GM18498 (cell line): ENCODE results near the gene MC3R.
A peak's percentile ranks its signal among the peaks of the same experiment; 100 is the strongest.
"Not testable (repeated sequence)": the region's sequence is repeated elsewhere in the genome, so short reads cannot be mapped to it uniquely, and the experiment has no call there.

Experiments
- ATAC-seq: cut with Tn5 transposase; IDR thresholded peaks from one replicate; pipeline ENCODE4 v1.9.1; 2021; ENCODE audit warnings: mild to moderate bottlenecking, moderate library complexity; ENCODE audit not compliant: unreplicated experiment

Gene MC3R

DNA sequence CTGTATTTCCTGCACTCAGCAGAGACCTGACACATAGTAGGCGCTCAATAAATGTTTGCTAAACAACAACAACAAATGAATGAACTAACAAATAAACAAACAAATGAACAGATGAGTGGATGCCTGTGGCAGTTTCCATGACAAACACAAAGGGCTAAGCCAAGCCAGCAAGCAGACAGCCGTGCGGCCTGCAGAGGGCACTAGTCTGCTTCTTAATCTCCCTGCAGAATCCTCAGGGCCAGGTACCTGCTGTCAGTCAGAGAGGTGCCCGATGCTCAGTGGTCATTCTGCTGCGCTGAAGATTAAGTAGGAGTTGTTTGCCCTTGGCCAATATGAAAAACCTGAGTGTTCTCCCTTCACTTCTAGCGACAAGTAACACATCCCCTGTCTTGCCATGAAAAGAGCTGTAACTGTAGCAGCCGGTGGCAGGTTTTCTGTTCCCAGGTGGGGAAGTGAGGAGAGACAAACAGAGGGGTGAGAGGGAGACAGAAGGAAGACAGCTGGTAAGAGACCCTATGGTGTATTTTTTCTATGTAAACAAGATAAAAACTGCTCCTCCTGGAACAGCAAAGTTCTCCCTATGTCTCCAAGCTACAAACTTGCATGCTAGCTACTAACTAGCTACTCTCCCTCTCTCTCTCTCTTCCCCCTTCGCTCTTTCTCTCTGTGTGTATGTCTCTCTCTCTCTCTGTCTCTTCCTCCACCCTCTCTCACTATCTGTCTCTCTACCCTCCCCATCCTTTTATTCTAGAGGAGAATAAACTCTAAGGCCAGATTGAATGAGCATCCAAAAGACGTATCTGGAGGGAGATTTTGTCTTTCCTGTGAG, at the start of gene MC3R:
Gene MC3R, plus strand, starts transcription at position 779 of the 829 bp plus-strand sequence. CDS start 112 bp downstream, outside the sequence.
- ATAC-seq = peak; percentile 76

DNA sequence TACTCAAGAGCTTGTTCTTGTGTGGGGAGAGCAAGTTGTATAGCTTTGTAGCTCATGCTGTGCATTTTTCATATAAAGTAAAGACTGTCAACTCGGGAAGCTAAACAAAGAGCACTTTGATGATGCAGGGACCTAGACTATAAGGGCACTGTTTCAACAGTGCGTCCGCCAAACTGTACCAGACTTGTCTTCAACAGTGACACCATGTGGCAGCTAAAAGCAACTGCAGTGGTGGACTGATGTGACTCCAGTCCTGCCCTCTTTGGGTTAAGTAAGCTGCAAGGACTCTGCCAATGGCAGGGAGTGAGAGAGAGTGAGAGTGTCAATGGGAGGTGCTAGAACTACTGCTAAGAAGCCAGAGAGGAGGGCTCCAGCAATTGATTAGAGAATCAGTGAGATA, 48.1 kb upstream of the MC3R start:
- ATAC-seq = no peak

DNA sequence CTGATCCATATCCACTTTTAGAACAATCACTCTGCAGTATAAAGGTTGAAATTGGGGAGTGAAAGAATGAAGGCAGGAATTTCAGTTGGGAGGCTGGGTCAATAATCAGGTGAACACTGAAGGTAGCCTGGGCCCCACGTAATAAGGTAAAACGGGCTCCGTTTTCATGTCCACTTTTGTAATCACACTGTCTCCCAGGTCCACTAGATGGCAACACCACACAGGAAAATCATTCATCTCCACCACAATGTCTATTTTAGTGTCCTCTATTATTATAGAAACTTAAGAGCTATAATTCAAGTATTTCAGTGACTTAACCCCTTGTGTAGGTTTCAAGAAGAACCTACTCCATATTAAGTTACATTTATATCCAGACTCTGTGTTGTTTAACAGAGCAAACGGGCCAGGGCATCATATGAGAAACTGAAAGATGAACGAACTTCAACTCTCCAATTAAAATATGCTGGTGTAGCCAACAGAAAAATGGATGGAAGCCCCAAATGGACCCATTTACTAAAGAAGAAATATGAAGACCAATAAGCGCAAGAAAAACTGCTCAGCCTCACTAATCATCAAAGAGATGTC, 45.9 kb upstream of the MC3R start:
- ATAC-seq = no peak

DNA sequence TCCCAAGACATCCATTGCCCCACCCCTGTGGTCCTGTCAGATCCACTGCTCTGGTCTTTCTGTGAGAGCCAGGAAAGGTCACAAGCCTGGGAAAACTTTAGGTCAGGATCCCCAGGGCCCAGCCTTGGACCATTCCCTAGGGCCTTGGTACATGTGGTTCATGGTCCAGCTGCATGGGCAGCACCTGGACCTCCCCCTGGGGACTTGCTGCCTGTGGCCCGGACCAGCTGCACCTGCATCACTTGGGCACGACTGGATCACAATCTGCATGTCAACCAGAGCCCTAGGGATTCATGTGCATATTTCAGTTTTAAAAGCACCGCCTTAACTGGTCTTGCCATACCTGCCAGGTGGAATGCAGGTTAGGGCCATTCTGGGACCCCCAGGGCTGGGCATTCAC, 44.3 kb upstream of the MC3R start:
- ATAC-seq = no peak

DNA sequence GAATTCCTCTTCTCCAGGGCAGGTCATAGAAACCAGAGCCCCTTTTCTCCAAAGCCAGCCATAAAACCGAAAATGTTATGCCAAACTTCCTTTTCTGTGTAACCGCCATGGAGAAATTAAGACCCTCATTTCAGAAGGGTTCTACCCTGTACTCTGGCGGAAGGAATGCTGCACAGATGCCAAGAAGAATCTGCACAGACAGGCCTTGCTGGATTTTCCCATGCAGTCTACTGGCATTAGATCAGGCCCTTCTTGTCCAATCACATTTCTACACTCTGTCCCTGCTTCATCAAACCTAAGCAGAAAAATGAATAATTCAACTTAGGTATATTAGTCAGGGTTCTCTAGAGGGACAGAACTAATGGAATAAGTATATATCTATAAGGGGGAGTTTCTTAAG, 43.2 kb upstream of the MC3R start:
- no peak for ATAC-seq

DNA sequence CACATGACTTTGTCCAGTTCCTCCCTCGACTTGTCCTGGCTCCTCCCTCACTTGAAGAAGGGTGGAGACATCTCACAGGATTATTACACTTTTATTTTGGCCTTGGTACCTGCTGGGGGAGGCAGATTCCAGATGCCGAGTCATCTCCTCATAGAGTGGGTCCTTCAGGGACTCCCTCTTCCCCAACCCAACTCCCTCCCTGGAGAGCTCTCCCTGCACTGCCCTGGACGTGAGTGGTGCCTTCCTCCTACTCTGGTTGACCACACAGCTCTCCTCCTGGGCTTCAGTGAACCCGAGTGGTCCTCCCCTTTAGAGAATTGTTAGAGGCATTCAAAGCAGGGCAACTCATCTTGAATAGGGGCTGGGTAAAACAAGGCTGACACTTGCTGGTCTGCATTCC, 40.9 kb upstream of the MC3R start:
- ATAC-seq = no peak

DNA sequence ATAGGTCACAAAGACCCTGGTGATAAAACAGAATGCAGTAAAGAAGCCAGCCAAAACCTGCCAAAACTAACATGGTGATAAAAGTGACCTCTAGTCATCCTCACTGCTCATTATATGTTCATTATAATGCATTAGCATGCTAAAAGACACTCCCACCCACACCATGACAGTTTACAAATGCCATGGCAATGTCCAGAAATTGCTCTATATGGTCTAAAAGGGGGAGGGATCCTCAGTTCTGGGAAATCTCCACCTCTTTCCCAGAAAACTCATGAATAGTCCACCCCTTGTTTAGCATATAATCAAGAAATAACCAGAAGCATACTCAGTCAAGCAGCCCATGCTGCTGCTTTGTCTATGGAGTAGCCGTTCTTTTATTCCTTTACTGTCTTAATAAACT, 40.4 kb upstream of the MC3R start:
- no peak for ATAC-seq

DNA sequence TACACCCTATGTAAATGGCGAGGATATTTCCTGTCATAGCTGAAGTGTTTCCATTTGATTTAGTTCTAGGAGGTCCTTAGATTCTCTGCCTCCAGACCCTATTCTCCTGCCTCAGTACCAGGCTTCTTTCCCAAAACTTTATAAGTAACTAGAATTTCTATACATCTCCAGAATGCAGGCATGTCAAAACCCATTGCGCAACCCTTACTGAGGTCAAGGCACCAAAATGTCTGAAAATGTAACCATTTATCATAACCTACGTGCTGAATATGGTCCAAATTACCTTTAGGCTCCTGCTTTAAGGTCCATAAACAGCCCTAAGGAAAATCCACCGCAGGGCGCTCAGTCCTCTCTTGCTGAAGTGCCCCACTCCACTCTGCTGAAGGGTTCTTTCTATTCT, 37.5 kb upstream of the MC3R start:
- ATAC-seq = no peak

DNA sequence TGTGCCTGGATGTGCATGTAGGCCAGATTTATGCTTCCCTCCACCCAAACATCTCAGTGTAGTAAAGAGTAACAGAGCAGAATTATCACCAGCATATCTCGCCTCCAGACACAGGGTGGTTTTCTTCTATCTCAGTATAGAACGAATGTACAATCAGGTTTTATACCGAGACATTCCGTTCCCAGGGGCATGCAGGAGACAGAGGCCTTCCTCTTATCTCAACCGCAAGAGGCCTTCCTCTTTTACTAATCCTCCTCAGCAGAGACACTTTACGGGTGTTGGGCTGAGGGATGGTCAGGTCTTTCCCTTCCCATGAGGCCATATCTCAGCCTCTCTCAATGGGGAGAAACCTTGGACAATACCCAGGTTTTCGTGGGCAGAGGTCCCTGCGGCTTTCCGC, 36.4 kb upstream of the MC3R start:
- ATAC-seq = no peak

DNA sequence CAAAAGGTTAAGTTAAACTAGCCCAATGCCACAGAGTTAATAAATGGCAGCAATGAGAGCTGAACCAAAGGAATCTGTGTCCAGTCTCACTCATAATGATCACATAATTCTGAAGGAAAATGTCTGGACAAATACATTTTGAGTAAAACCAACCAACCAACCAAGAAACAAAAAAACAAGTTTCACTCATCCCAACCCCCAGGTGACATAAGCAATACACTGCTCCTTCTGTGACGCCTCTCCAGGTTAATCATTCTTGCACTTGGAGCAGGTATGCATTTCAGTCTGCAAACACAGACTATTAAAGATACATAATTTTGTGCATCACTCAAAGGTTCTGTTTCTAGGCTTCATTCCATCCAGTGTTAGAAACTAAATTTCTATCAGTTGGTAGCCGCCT, 35.2 kb upstream of the MC3R start:
- ATAC-seq = no peak

DNA sequence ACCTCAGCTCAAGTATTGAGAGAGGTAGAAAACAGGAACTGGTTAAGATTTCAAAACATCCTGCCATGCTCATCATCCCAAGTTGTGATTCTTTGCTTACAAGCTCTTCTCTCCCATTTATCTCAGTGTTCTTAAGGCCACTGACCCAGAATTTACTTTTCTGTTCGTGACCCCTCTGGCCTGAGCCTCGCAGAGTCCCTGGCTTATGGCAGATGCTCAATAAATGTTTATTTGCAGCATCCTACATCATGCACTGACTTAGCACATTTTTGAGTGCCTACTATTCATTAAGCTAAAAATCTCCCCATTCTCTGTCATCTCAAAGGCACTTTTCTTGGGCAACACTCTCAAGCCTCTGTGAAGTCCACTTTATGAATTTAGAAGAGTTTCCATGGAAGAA, 33.4 kb upstream of the MC3R start:
- no peak for ATAC-seq

DNA sequence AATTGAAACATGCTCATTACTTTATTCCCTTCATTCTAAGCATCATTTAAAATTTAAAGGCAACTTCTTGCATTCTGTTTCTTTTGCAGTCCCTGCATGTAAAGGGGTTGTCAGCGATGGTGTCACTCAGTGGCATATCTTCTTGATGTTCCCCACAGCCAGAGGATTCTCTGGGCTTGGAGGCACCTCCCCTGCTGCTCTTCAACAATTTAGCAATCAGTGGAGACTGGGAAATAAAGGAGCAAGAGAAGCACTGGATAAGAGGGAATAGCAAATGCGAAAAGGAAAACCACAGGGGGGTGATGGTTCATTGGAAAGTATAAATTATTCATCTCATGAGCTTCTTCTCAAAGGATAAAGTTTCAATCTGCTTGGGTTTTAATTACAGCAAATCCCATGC, 30.7 kb upstream of the MC3R start:
- ATAC-seq = no peak

DNA sequence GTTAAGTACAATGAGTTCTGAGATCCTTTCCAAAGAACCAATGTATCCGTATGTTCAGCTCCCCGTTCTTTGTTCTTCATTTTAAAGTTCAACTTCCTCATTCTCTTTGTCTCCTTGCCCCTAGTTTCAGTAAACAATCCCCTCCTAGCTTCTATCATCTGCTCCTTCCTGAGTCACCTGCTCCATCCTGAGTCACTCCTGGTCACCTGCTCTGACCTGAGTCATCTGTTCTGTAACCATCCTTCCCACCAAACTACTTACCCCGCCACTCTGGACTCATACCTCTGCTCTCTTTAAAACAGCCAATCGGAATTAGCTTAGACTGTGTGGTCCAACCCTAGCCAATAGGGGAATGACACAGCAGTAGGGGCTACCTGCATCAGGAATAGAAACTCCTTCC, 27.3 kb upstream of the MC3R start:
- ATAC-seq = not testable (repeated sequence)

DNA sequence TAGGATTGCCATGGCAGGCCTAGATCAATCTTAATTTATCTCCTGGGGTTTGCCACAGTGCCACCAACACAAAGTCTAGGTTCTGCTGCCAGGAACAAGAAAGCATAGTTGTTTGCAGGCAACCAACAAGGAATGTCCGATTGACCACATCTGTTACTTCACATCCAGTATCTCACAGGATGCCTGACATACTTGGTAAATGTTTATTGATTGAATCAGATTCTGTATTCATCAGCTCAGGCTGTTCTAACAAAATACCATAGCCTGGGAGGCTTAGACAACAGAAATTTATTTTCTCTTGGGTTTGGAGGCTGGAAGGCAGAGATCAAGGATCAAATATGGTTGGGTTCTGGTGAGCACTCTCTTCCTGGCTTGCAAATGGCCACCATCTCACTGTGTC, 26.3 kb upstream of the MC3R start:
- no peak for ATAC-seq

DNA sequence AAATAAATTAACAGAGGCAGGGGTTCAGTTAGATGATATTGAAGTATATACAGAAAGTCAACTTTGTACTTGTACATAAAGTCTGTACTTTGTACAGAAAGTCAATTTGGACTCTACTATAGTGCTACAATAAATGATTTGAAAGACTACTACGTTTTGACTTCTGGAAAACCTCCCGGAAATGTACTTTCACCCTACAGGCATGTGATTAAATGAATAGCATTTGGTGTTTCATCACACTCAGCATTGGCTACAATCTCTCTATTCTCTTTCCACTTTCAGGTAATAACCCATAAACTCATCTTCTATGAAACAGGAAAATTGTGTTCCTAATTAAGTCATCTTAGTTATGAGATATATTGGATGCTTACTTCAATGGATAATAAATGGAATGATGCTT, 25.6 kb upstream of the MC3R start:
- no peak for ATAC-seq

DNA sequence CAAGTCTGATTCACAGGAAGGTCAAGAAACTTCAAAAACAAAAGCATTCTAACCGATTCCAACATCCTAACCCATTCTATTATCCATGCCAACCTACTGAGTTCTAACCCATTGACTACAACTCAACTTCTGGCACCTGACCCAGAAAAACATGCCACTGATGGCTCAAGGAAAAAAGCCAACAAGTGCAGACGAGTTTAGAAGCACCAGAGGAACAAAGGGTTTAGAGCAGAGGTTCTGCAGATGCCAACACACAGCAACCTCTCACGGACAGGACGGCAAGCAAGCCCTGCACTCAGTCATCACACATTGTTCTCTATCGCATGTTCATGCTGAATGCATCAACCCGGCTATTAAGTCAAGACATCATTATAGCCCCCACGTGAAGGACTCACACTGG, 25.2 kb upstream of the MC3R start:
- ATAC-seq = no peak

DNA sequence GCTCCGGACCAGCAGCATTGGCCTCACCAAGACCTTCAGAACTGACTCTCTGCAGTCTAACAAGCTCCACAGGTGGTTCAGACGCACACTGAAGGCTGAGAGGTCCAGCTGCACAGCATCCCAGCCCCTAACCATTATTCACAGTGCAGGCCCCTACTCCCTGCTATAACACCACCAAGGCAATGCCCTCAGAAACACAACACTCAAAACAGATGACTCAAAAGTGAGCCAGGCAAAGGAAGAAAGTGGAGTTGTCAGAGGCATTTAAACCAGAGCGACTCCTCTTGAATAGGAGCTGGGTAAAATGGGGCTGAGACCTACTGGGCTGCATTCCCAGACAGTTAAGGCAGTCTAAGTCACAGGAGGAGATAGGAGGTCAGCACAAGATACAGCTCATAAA, 20.5 kb upstream of the MC3R start:
- ATAC-seq = no peak

DNA sequence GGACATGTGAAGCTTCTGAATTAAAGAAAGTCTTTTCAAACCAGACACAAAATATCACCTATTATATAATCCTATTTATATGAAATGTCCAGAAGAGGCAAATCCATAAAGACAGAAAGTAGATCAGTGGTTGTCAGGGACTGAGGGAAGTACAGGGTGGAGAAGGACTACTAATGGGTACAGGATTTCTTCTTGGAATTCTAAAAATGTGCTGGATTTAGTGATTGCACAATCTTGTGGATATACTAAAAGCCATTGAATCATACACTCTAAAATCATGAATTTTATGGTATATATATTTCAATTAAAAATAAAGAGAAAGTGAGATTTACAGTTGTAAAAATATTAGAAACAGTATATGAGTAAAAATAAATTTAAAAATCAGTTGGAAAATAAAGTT, 18.7 kb upstream of the MC3R start:
- ATAC-seq = no peak

DNA sequence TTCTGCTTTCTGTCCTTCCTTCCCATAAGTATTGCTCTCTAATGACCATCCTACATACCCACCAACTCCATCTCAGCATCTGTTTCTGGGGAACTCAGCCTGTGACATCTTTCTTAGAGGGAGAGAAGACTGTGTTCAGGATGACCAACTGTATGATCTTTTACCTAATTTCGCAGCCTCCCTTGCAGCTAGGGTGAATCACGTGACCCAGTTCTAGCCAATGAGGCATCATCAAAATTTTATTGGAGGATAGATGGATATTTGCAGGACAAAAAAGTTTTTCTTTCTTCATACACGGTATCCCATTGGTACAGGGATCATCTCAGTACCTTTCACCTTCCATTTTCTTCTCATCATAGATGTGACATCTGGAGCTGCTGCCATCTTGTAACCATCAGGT, 14.4 kb upstream of the MC3R start:
- ATAC-seq = no peak

DNA sequence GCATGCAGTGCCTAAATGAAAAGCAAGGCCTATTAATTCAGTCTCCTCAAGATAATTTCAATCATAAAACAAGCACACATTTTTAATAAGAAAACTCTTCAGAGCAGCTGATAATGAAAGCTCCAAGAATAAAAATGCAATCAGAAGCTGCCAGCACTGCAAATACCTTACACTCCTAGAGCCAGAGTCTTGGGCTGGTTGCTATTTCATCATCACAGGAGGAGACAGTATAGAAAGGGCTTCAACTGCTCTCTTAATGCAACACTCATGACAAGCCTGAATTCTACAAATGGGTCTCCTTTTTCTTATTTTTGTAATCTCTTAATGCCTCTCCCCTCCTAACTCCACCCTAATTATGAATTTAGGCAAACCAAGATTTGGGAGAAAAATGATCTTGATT, 11.2 kb upstream of the MC3R start:
- ATAC-seq = no peak

DNA sequence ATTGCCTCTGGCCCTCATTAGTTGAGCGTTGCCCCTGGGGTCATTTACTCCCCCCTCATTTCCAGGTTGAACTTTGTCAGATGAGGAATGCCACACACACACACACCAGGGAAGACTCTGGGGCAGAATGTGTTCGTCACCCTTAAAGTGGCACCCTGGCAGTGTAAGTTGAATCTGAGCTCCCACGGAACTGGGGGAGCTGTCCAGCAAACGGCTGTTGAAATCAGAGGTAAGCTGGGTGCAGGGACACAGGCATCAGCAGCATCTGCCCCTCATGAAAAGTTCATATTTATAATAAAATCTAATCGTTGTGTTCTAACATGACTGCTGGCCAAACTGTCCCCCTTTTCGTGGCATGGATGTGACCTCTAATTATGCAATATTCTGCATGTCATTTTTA, 4.3 kb upstream of the MC3R start:
- no peak for ATAC-seq

DNA sequence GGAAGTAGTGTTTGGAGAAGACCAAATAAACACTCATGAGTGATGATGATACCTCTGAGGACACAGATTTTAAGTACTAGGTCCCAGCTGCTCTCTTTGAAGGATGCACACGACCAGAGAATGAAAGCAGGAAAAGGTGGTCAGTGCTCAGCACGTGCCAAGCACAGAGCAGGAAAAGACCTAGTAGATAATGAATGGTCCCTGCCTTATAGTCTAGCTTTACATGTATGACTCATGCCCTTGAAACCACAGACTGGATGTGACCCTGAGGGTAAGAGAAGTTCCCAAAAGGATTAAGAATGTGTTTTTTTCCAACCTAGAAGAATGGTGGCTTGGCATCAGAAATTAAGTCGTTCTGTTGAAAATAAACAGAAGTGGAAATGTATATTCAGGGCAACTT, 2.8 kb upstream of the MC3R start:
- no peak for ATAC-seq
